IMR-90 (cell line): ENCODE measurements around the gene CHD3. TPM values are rescaled to one million over a fixed set of nuclear protein-coding genes. Genes with fewer than 3 reads are reported as not detected.

ENCODE experiments used
- ATAC-seq: fragments of 200-7000 bp; cut with Tn5 transposase; 2 replicates; pipeline ENCODE4 v1.9.1; 2020; ENCODE audit warnings: low read depth, mild to moderate bottlenecking, moderate library complexity
- BruUV-seq: library from RNA; stranded (reverse); fragments of 400-500 nt; replicated peaks from 2 replicates; lab custom pipeline; 2021; lab: Mats Ljungman, UMichigan
- CTCF ChIA-PET: fragments of 300-600 bp; formaldehyde crosslinking; extraction: SDS; loops from one replicate; lab custom pipeline; 2021; ENCODE audit warnings: antibody characterized with exemption; lab: Yijun Ruan, JAX
- POLR2A ChIA-PET: fragments of 300-600 bp; sonication (Branson Sonifier 250); formaldehyde crosslinking; loops from one replicate; lab custom pipeline; 2022; ENCODE audit warnings: antibody characterized with exemption; ENCODE audit not compliant: unreplicated experiment; lab: Charles Lee
- DNase-seq: peaks from one replicate; pipeline ENCODE4 v3.0.0; 2013
- H2AFZ ChIP-seq: replicated peaks from 2 replicates; pipeline ENCODE3; 2013; ENCODE audit warnings: low read length, mild to moderate bottlenecking; ENCODE audit not compliant: poor library complexity
- H2AK5ac ChIP-seq: 2 replicates; pipeline ENCODE4 v1.6.1; 2013; ENCODE audit warnings: low read depth, low read length, inconsistent platforms
- H2AK9ac ChIP-seq: replicated peaks from 2 replicates; pipeline ENCODE3; 2013; ENCODE audit warnings: mild to moderate bottlenecking, low read depth, low read length, moderate library complexity; ENCODE audit not compliant: poor library complexity
- H2BK120ac ChIP-seq: 2 replicates; pipeline ENCODE4 v1.6.1; 2013; ENCODE audit warnings: low read depth, low read length, inconsistent platforms
- H2BK15ac ChIP-seq: 3 replicates; pipeline ENCODE4 v1.6.1; 2013; ENCODE audit warnings: low read depth, low read length, inconsistent platforms
- H2BK20ac ChIP-seq: 2 replicates; pipeline ENCODE4 v1.6.1; 2013; ENCODE audit warnings: low read depth, mild to moderate bottlenecking, inconsistent platforms, low read length, moderate library complexity
- H2BK5ac ChIP-seq: 2 replicates; pipeline ENCODE4 v1.6.1; 2013; ENCODE audit warnings: mild to moderate bottlenecking, low read depth, low read length, inconsistent platforms; ENCODE audit not compliant: poor library complexity, severe bottlenecking
- H3K14ac ChIP-seq: replicated peaks from 2 replicates; pipeline ENCODE4 v1.6.1; 2013; ENCODE audit warnings: low read depth, low read length, inconsistent platforms
- H3K18ac ChIP-seq: 2 replicates; pipeline ENCODE4 v1.6.1; 2013; ENCODE audit warnings: low read depth, low read length, control low read depth
- H3K23ac ChIP-seq: 2 replicates; pipeline ENCODE4 v1.6.1; 2013; ENCODE audit warnings: low read depth, low read length, inconsistent platforms
- H3K27ac ChIP-seq: 2 replicates; pipeline ENCODE4 v1.5.1; 2013; ENCODE audit warnings: mild to moderate bottlenecking, control low read depth, low read length; ENCODE audit not compliant: insufficient read depth
- H3K27me3 ChIP-seq: 2 replicates; pipeline ENCODE4 v1.6.1; 2013; ENCODE audit warnings: low read length; ENCODE audit not compliant: control insufficient read depth, insufficient read depth
- H3K36me3 ChIP-seq: 2 replicates; pipeline ENCODE4 v1.6.1; 2013; ENCODE audit warnings: low read length, mixed read lengths; ENCODE audit not compliant: control insufficient read depth, insufficient read depth
- H3K4ac ChIP-seq: 2 replicates; pipeline ENCODE4 v1.6.1; 2013; ENCODE audit warnings: low read depth, low read length, inconsistent platforms
- H3K4me1 ChIP-seq: 2 replicates; pipeline ENCODE4 v1.6.1; 2013; ENCODE audit warnings: low read length, mixed read lengths; ENCODE audit not compliant: control insufficient read depth, insufficient read depth
- H3K4me2 ChIP-seq: 2 replicates; pipeline ENCODE4 v1.6.1; 2013; ENCODE audit warnings: low read depth, mild to moderate bottlenecking, control low read depth, low read length, moderate library complexity
- H3K4me3 ChIP-seq: 2 replicates; pipeline ENCODE4 v1.5.1; 2013; ENCODE audit warnings: low read depth, mild to moderate bottlenecking, control low read depth, low read length, moderate library complexity; ENCODE audit not compliant: insufficient read depth
- H3K56ac ChIP-seq: 2 replicates; pipeline ENCODE4 v1.6.1; 2013; ENCODE audit warnings: low read length, inconsistent platforms; ENCODE audit not compliant: insufficient read depth; ENCODE audit errors: extremely low read depth
- H3K79me1 ChIP-seq, 2 experiments: 2 replicates each; pipeline ENCODE4 v1.6.1; 2013; ENCODE audit warnings: low read length in 2 of 2, inconsistent platforms in 1 of 2, low read depth in 1 of 2
- H3K9ac ChIP-seq: 2 replicates; pipeline ENCODE4 v1.6.1; 2013; ENCODE audit warnings: low read depth, low read length, control low read depth
- H3K9me1 ChIP-seq: 2 replicates; pipeline ENCODE4 v1.6.1; 2013; ENCODE audit warnings: low read length, inconsistent platforms; ENCODE audit not compliant: insufficient read depth
- H3K9me3 ChIP-seq: 2 replicates; pipeline ENCODE4 v1.6.1; 2013; ENCODE audit warnings: low read length; ENCODE audit not compliant: control insufficient read depth, insufficient read depth
- H4K20me1 ChIP-seq: 2 replicates; pipeline ENCODE4 v1.6.1; 2013; ENCODE audit warnings: low read length, inconsistent platforms; ENCODE audit not compliant: insufficient read depth
- H4K5ac ChIP-seq: 2 replicates; pipeline ENCODE4 v1.6.1; 2013; ENCODE audit warnings: mild to moderate bottlenecking, low read depth, low read length, control low read depth
- H4K8ac ChIP-seq, 2 experiments: 2 replicates each; pipeline ENCODE4 v1.6.1; 2013; ENCODE audit warnings: low read depth in 2 of 2, low read length in 2 of 2, control low read depth in 1 of 2, inconsistent platforms in 1 of 2
- H4K91ac ChIP-seq: 2 replicates; pipeline ENCODE4 v1.6.1; 2013; ENCODE audit warnings: low read depth, low read length, inconsistent platforms; ENCODE audit not compliant: insufficient read depth
- BHLHE40 ChIP-seq: fragments of 150-350 bp; IDR thresholded peaks from 2 replicates; pipeline ENCODE4 v1.6.1; 2016; ENCODE audit warnings: mild to moderate bottlenecking, low read depth, low read length
- CHD1 ChIP-seq: IDR thresholded peaks from 2 replicates; pipeline ENCODE4 v1.6.1; 2012; ENCODE audit warnings: low read depth, low read length, improper control_type of control experiment
- ELK1 ChIP-seq: fragments of 150-350 bp; IDR thresholded peaks from 2 replicates; pipeline ENCODE4 v1.6.1; 2016; ENCODE audit warnings: low read depth, mild to moderate bottlenecking, low read length, moderate library complexity, borderline replicate concordance
- FOS ChIP-seq: fragments of 150-350 bp; IDR thresholded peaks from 2 replicates; pipeline ENCODE4 v1.6.1; 2016; ENCODE audit warnings: low read depth, low read length
- MAZ ChIP-seq: IDR thresholded peaks from 2 replicates; pipeline ENCODE4 v1.6.1; 2012; ENCODE audit warnings: low read depth, mild to moderate bottlenecking, low read length, improper control_type of control experiment, moderate library complexity, borderline replicate concordance
- MXI1 ChIP-seq: IDR thresholded peaks from 2 replicates; pipeline ENCODE4 v1.6.1; 2012; ENCODE audit warnings: low read depth, mild to moderate bottlenecking, low read length, moderate library complexity, borderline replicate concordance
- POLR2A ChIP-seq: IDR thresholded peaks from 2 replicates; pipeline ENCODE4 v1.6.1; 2012; ENCODE audit warnings: mild to moderate bottlenecking, low read depth, low read length
- RCOR1 ChIP-seq: IDR thresholded peaks from 2 replicates; pipeline ENCODE4 v1.6.1; 2012; ENCODE audit warnings: mild to moderate bottlenecking, low read length, improper control_type of control experiment; ENCODE audit not compliant: insufficient replicate concordance
- RFX5 ChIP-seq: IDR thresholded peaks from 2 replicates; pipeline ENCODE4 v1.8.0; 2012; ENCODE audit warnings: low read depth, mild to moderate bottlenecking, low read length, moderate library complexity
- WGBS, 2 experiments: methylation state at CpG; one replicate each; pipeline versions ENCODE4 v1.1.5 to v1.1.7; 2013; ENCODE audit warnings: missing lambda C conversion rate in 2 of 2; ENCODE audit not compliant: insufficient read length in 1 of 2; ENCODE audit errors: extremely low coverage in 2 of 2; 5-methylcytosine and 5-hydroxymethylcytosine counted together
- dilution Hi-C: fragments of 300-500 bp; cut with HindIII; formaldehyde crosslinking; loops from one replicate; pipeline ENCODE4 v1.14.3; 2018; ENCODE audit warnings: low sequenced_read_pairs; ENCODE audit not compliant: unreplicated experiment
- in situ Hi-C: fragments of 300-500 bp; cut with MboI; formaldehyde crosslinking; loops from 3 replicates; pipeline ENCODE4 v1.14.3; 2019; ENCODE audit warnings: low sequenced_read_pairs, inconsistent platforms, mixed read lengths
- intact Hi-C: fragments of 100-400 bp; cut with micrococcal nuclease; formaldehyde crosslinking; loops from 2 replicates; pipeline ENCODE4 v1.10.0; 2022
- polyA plus RNA-seq, 3 experiments: library from polyadenylated mRNA; depleted of rRNA; stranded (reverse); fragments of >200 nt; gene quantifications; 2 replicates each; pipeline ENCODE4 v1.2.3, GENCODE V29; 2012; ENCODE audit warnings: low replicate concordance in 1 of 3
- total RNA-seq: library from RNA; depleted of rRNA; stranded (reverse); fragments of >200 nt; gene quantifications from 2 replicates; pipeline ENCODE4 v1.2.3, GENCODE V29; 2012
- TF ChIP-seq, protein P1 (sequence below): fragments of 150-350 bp; IDR thresholded peaks from 2 replicates; pipeline ENCODE4 v1.6.1; 2017; ENCODE audit warnings: mild to moderate bottlenecking, antibody characterized with exemption, low read length, low read depth

Gene CHD3
- total and polyA plus RNA-seq, 2 of the 4 experiments (the other 2 are of a cell fraction), result 65.4 to 78.1 TPM

DNA sequence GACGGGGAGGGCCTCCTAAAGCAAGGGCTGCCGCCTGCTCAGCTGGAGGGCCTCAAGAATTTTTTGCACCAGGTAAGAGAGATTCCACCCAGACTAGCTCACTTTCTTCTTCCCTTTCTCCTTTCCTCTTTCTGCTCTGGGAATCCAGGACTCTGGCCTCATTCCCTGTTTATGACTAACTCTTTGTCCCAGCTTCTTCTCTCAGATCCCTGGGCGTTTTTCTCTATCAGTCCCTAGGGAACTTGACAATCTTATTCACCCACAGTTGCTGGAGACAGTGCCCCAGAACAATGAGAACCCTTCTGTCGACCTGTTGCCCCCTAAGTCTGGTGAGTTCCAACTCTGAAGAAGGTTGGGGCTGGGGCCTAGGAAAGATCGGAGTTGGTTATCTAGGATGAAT lies 59.1 kb downstream of the CHD3 start:
- Histone ChIP-seq H3K9ac (no peak overlapping the region), H3K56ac (no peak overlapping the region), H3K9me3 (no peaks in the 10 kb centered on the region), H3K4me3 (no peak overlapping the region), H4K5ac (no peak overlapping the region), H2BK5ac (no peak overlapping the region), H3K36me3 (peaks cover 48% of the 10 kb centered on the region), H3K23ac (no peak overlapping the region), H2AK9ac (no peak overlapping the region), H3K27ac (no peak overlapping the region), H4K20me1 (no peaks in the 10 kb centered on the region), H2BK15ac (no peak overlapping the region), H3K4ac (no peak overlapping the region), H2AK5ac (no peak overlapping the region), H3K4me1 (no peaks in the 10 kb centered on the region), H3K79me1 (no peaks in the 10 kb centered on the region; a peak in 1 of 4 replicates), H3K9me1 (no peaks in the 10 kb centered on the region), H2BK120ac (no peak overlapping the region), H2BK20ac (no peak overlapping the region), H4K8ac (no peak overlapping the region), H3K18ac (no peak overlapping the region), H3K4me2 (no peak overlapping the region), H3K27me3 (no peaks in the 10 kb centered on the region), H4K91ac (no peak overlapping the region), H3K14ac (no peak overlapping the region), H2AFZ (no peak overlapping the region)
- ChIA-PET POLR2A (no interaction called here), CTCF (interaction anchor here (0.6 kb wide), 1 partner anchor 141 kb away, joined by 3 read pairs; no protein-coding TSS in a partner anchor)
- BruUV-seq, result no TSS peak
- WGBS, 2 experiments, result 80% methylated on average over 1 of the region's 5 CpGs; no CpG with 5 or more reads in 1 of the 2 experiments
- intact Hi-C loops (no loop called here), in situ Hi-C loops (no loop called here), dilution Hi-C loops (no loop called here)
- ATAC-seq (no peak), DNase-seq (no peak)
- TF ChIP-seq POLR2A (no peak), CHD1 (no peak), BHLHE40 (no peak), ELK1 (no peak), RFX5 (no peak), MXI1 (no peak), FOS (no peak), RCOR1 (no peak), MAZ (no peak)
- TF ChIP-seq, protein P1, sequence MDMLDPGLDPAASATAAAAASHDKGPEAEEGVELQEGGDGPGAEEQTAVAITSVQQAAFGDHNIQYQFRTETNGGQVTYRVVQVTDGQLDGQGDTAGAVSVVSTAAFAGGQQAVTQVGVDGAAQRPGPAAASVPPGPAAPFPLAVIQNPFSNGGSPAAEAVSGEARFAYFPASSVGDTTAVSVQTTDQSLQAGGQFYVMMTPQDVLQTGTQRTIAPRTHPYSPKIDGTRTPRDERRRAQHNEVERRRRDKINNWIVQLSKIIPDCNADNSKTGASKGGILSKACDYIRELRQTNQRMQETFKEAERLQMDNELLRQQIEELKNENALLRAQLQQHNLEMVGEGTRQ, result no peak
